SJCRH30 (cell line): ENCODE results near the gene NDOR1. TPM values are rescaled to one million over a fixed set of nuclear protein-coding genes. Genes with fewer than 3 reads are reported as not detected.

Experiments used
- DNase-seq, 2 experiments: peaks; one replicate each; pipeline ENCODE4 v3.0.0-alpha.2; 2015 to 2020
- H3K27ac ChIP-seq: fragments of 250-450 bp; sonication (Bioruptor Pico); 2 replicates; pipeline ENCODE4 v1.5.1; 2020; ENCODE audit warnings: mild to moderate bottlenecking, moderate library complexity
- H3K27me3 ChIP-seq: fragments of 250-450 bp; sonication (Bioruptor Pico); 2 replicates; pipeline ENCODE4 v1.5.1; 2020; ENCODE audit warnings: mild to moderate bottlenecking, moderate library complexity
- H3K36me3 ChIP-seq: fragments of 250-450 bp; sonication (Bioruptor Pico); 2 replicates; pipeline ENCODE4 v1.5.1; 2020; ENCODE audit warnings: mild to moderate bottlenecking, moderate library complexity
- H3K4me1 ChIP-seq: fragments of 250-450 bp; sonication (Bioruptor Pico); 2 replicates; pipeline ENCODE4 v1.5.1; 2020; ENCODE audit warnings: mild to moderate bottlenecking, moderate library complexity
- H3K4me3 ChIP-seq: fragments of 250-450 bp; sonication (Bioruptor Pico); 2 replicates; pipeline ENCODE4 v1.5.1; 2020; ENCODE audit warnings: mild to moderate bottlenecking, moderate library complexity
- H3K9me3 ChIP-seq: fragments of 250-450 bp; sonication (Bioruptor Pico); replicated peaks from 2 replicates; pipeline ENCODE4 v1.5.1; 2020; ENCODE audit warnings: mild to moderate bottlenecking, moderate library complexity
- total RNA-seq: library from RNA; depleted of rRNA; stranded (reverse); fragments of >200 nt; shearing (Covaris generic); gene quantifications from 2 replicates; pipeline ENCODE4 v1.2.3, GENCODE V29; 2014

The NDOR1 gene
- total RNA-seq, 1 experiment from 2014 or later, result 17.2 TPM

DNA sequence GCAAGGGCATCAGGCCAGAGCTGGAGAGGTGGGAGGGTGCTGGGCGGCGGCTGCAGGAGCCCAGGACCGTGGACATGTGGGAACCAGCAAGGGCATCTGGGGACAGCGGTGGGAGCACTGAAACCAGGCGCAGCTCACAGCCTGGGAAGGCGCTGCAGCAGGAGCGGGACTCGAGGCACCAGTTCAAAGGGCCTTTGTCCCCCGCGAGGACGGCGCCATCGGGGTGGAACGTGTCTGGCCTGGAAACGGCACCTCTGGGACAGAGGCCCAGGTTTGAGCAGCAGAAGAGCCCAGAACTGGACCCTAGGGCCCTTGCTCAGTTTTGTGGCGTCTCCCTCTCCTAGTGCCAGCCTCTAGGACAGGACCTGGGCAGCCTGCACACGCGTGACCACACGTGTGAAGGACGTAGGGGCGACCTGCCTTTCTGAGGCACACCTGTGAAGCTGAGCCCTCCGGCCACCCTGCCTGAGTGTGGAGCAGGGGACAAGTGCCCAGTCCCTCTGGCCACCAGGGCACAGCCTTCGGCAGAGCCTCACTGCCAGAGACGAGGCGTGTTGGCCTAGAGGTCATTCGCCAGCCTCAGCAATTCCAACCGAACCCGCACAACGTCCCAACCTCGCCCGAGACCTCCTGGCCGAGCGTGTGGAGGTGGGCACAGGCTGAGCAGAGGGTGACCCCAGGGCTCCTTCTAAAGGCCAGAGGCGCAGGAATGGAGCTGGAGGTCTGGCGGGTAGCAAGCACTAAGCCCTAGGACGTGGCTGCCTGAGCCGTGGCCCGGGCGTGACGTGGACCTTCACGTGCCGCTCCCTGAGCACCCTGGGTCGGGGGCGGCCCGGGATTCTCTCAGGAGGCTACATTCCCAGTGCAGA lies 31.5 kb upstream of the NDOR1 start:
- Histone ChIP-seq H3K27ac (peak overlapping the region; percentile 79), H3K36me3 (peaks cover 8% of the 10 kb centered on the region), H3K27me3 (peaks cover 6% of the 10 kb centered on the region; the same call in 1 of the 2 replicates), H3K9me3 (no peaks in the 10 kb centered on the region), H3K4me3 (0 out of 2 replicates have a peak overlapping the region, but pooled peaks have one; percentile 0), H3K4me1 (peaks cover 40% of the 10 kb centered on the region)
- no peak for DNase-seq

DNA sequence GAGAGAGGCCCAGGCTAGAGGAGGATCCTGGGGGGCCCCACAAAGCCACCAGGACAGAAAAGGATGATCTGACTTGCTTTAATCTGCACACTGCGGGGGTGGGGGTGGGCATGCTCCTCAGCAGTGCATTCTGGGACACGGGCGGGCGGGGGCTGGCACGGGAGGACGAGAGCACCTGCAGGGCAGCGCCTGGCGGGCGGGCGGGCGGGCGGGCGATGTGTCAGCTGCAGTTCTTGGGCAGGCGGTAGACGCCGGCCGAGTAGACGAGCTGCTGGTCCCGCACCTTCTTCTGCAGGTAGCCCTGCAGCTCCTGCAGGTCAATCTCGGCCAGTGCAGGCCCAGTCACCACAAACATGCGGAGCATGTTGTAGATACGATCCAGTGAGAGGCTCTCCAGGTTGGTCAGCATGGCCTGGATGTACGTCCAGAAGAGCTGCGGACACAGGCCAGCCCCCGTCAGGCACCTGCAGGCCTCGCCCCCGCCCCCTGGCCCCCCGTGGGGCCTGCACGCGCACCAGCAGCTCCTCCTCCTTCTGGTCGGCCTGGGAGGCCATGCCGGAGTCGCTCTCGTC lies 30.7 kb upstream of the NDOR1 start:
- H3K9me3 ChIP-seq, result no peaks in the 10 kb centered on the region
- DNase-seq, result no peak
- H3K36me3 ChIP-seq, result peaks cover 14% of the 10 kb centered on the region
- no peak overlapping the region for H3K27ac ChIP-seq
- no peak overlapping the region for H3K4me3 ChIP-seq
- H3K27me3 ChIP-seq, result peaks cover 6% of the 10 kb centered on the region; the same call in 1 of the 2 replicates
- peaks cover 38% of the 10 kb centered on the region for H3K4me1 ChIP-seq

DNA sequence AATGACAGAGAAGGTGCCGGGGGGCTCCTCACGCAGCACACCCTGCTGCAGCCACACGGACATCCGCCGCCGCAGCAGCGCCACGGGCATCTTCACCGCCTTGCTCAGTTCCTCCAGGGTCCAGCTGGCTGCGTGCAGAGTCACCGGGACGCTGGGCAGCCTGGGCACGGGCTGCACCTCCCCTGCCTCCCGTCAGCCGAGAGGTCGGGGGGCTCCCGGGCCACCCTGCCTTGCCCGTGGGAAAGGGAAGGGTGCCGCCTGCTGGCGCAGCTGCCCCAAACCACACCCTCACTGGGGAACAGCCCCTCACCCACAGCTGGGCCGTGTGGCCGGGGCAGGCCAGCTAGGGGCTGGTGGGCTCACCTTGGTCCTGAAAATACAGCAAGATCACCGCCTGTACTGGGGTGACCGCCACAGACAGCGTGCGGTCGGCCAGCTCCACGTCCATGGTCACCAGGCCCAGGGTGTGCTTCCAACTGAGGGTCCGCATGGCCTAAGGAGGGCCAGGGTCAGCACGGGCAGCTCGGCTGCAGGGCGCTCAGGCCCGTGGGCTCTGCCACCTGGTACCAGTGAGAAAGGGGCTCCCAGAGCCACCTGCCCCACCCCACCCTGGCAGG lies 30.0 kb upstream of the NDOR1 start:
- Histone ChIP-seq H3K9me3 (no peaks in the 10 kb centered on the region), H3K27me3 (peaks cover under 1% of the 10 kb centered on the region; the same call in 1 of the 2 replicates), H3K4me1 (peaks cover 32% of the 10 kb centered on the region), H3K36me3 (peaks cover 19% of the 10 kb centered on the region), H3K4me3 (no peak overlapping the region), H3K27ac (no peak overlapping the region)
- DNase-seq, result no peak

DNA sequence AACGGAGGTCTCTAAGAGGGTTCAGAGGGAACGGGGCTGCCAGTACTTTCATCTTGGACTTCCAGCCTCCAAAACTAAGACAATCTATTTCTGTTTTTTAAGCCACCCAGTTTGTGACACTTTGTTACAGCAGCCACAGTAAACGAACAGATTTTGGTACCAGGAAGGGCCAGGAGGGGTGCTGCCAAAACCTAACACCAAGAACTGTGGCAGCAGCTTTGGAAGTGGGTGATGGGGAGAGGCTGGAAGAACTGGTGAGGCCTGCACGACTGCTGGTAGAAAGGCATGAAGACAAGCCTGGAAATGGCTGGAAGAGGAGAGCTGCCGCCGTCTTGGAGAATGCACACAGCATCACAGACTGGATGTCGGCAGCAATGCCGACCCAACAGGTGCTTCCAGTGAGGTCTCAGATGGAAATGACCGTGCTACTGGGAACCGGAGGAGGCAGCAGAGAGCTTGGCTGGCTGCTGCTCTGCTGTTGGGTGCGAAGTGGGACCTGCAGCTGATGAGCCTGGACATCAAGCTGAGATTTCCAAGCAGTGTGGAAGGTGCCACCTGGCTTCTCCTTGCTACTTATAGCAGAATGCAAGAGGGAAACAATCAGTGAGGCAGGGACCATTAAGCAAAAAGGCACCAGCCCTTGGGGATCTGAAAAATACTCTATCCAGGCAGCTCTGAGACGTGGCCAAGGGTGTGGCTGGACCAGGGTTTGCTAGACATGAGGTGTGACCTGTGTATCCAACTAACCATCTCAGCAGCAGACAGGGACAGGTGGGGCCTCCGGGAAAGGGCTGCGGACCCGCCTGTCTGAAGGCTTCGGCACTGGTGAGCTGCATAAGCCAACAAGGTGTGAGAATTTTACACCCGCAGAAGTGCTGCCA lies 29.0 kb upstream of the NDOR1 start:
- peaks cover 27% of the 10 kb centered on the region for H3K4me1 ChIP-seq
- peak in 1 of 2 experiments; percentile 64 for DNase-seq
- no peak overlapping the region for H3K27ac ChIP-seq
- H3K9me3 ChIP-seq, result no peaks in the 10 kb centered on the region
- no peak overlapping the region for H3K4me3 ChIP-seq
- no peaks in the 10 kb centered on the region for H3K27me3 ChIP-seq
- H3K36me3 ChIP-seq, result peaks cover 25% of the 10 kb centered on the region

DNA sequence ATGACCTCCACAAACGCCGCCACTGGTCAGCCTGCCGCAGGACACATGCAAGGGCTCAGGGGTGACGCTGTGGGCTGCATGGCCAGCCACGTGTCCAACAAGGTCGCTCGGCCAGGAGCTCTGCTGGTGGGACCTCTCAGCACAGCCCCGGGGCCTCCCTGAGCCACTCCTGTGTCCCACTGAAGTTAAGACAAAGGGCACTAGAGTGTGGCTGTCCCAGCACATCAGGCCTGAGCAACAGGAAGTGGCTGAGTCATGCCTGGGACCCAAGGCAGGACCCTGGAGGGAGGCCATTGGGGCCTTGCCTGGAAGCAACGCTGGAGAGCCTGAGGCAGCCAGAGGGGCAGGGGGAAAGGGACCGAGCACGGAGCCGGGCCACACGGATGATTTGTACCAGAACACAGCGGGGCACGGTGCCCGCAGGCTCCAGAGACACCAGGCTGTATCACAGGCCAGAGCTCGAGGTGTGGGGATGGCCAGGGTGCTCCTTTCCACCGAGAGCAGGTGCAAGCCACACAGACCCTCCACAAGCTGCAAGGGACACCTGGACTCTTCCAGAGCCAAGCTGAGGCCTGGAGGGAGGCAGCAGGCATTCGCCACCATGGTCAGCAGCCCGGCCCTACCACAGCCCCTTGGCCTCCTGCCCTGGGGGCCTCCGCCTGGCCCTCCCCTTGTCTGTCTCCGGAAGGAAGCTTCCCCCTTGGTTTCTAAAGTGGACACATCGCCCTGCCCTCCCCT lies 27.1 kb upstream of the NDOR1 start:
- Histone ChIP-seq H3K36me3 (peaks cover 38% of the 10 kb centered on the region), H3K9me3 (no peaks in the 10 kb centered on the region), H3K4me1 (peaks cover 9% of the 10 kb centered on the region), H3K4me3 (no peak overlapping the region), H3K27ac (no peak overlapping the region), H3K27me3 (no peaks in the 10 kb centered on the region)
- DNase-seq, result no peak

DNA sequence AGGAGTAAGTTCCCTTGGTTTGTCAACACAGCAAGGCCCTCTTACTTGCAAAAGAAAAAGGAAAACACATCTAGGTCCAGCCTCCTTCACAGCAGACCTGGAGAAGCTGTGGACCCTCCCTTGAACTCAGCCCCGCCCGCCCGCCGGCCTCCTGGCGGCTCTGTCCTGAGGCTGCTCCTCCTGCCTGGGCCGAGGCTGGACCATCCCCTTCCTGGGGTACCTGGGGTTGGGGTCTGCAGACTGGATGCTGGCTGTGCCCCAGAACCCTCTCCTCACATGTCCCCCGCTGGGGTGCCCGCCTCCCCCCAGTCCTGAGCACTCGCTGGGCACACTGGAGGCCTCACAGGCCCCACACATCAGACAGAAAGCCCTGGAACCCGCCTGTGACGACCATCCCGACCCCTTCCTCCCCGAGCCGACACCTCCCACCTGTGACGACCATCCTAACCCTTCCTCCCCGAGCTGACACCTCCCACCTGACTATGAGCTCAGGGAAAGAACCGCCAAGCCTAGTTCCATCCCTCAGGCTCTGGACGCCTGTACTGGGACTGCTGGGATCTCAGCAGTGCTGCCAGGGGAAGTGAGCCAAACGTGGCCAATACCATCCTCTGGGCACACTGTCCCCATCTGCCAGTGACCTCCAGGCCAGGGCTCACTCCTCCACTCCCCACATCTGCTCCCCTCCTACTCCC lies 26.4 kb upstream of the NDOR1 start:
- H3K27ac ChIP-seq, result no peak overlapping the region
- peaks cover 3% of the 10 kb centered on the region for H3K4me1 ChIP-seq
- DNase-seq, result no peak
- no peak overlapping the region for H3K4me3 ChIP-seq
- no peaks in the 10 kb centered on the region for H3K27me3 ChIP-seq
- H3K36me3 ChIP-seq, result peaks cover 42% of the 10 kb centered on the region
- H3K9me3 ChIP-seq, result no peaks in the 10 kb centered on the region

DNA sequence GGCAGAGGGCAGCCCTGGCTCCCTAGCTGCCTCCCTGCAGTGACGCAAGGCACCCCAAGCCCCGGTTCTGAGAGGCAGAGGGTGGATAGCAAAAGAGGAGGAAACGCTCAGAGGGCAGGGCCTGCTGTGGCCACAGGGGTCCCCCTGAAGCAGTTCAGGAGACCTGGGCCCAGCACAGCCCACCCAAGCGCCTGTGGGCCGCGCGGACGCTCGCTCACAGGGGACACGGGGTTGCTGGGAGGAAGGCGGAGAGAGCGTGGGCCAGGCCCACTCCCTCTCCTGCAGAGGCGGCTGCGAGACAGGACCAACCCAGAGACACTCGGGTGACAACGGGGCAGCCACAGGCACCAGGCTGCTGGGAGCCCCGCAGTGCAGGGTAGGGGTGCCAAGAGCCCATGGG lies 25.7 kb upstream of the NDOR1 start:
- Histone ChIP-seq H3K27ac (no peak overlapping the region), H3K9me3 (no peaks in the 10 kb centered on the region), H3K4me3 (no peak overlapping the region), H3K36me3 (peaks cover 42% of the 10 kb centered on the region), H3K27me3 (no peaks in the 10 kb centered on the region), H3K4me1 (no peaks in the 10 kb centered on the region)
- DNase-seq, result no peak

DNA sequence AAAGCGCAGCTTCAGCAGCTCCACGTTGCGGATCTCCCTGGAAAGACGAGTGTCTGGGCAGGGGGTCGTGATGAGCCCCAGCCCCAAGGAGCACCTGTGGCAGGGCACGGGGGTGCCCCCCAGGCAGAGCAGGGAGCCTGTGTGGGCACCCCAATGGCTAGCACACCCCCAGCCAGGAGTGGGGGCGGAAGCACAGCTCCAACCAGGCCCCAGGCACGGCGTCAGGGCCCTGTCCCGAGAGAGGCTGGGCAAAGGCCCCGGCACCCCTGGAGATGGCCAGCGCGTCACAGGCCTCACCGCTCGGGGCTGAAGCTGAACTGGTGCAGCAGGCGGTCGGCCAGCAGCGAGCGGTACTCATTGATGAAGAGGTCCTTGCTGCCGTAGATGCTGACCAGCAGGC lies 25.0 kb upstream of the NDOR1 start:
- no peaks in the 10 kb centered on the region for H3K27me3 ChIP-seq
- H3K9me3 ChIP-seq, result no peaks in the 10 kb centered on the region
- DNase-seq, result no peak
- H3K27ac ChIP-seq, result no peak overlapping the region
- H3K4me3 ChIP-seq, result no peak overlapping the region
- no peaks in the 10 kb centered on the region for H3K4me1 ChIP-seq
- H3K36me3 ChIP-seq, result peaks cover 42% of the 10 kb centered on the region

DNA sequence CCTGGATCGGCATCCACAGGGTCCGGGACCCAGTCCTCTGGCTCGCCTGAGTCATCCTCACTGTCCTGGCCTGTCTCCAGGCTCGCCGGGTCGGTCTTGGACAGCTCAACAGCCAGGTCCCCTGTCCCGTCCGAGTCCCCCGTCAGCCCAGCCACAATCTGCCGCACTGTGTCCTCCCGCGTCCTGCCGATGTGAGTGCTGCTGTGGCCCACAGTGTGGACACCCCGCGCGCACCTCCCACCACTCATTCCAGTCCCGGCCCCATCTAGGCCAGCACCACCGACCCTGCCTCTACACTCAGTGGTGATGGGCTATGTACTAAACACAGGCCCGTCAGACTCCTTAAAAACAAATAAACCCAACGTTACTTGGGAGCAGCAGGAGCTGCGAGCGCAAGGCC lies 23.8 kb upstream of the NDOR1 start:
- Histone ChIP-seq H3K27ac (no peak overlapping the region), H3K9me3 (no peaks in the 10 kb centered on the region), H3K36me3 (peaks cover 42% of the 10 kb centered on the region), H3K4me1 (peaks cover 4% of the 10 kb centered on the region; the same call in 1 of the 2 replicates), H3K27me3 (no peaks in the 10 kb centered on the region), H3K4me3 (no peak overlapping the region)
- no peak for DNase-seq

DNA sequence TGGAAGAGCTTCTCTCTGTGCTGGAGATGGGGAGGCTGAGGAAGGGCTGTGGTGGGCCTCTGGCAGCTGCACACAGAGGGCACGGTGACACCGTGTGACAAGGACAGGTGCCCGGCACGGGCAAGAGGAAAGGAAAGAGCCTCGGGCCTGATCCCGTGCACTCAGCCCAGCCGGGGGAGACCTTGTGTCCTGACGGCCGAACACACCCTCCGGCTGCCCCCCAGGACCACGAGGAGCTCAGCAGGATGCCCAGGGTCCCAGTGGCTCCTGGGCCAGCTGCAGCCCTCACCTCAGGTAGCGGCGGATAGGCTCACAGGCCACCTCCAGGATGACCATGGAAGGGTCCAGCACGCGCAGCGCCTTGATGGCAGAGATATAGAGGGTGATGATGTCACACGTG lies 22.7 kb upstream of the NDOR1 start:
- Histone ChIP-seq H3K27ac (no peak overlapping the region), H3K4me1 (peaks cover 13% of the 10 kb centered on the region; the same call in 1 of the 2 replicates), H3K4me3 (no peak overlapping the region), H3K36me3 (peaks cover 38% of the 10 kb centered on the region), H3K27me3 (no peaks in the 10 kb centered on the region), H3K9me3 (no peaks in the 10 kb centered on the region)
- no peak for DNase-seq

DNA sequence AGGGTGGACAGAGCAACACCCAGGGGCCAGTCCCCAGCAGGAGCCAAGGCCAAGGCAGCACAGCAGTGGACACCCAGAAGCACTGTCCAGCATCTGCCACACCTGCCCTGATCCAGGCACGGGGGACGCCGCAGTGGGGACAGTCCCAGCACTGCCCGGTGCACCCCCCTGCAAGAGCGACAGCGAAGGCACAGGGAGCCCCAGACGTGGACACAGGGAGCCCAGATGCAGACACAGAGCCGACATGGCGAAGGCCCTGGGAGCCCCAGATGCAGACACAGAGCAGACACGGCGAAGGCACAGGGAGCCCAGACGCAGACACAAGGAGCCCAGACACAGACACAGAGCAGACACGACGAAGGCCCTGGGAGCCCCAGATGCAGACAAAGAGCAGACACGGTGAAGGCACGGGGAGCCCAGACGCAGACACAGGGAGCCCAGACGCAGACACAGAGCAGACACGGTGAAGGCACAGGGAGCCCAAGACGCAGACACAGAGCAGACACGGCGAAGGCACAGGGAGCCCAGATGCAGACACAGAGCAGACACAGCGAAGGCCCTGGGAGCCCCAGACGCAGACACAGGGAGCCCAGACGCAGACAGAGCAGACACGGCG lies 21.4 kb upstream of the NDOR1 start:
- Histone ChIP-seq H3K27ac (no peak overlapping the region), H3K9me3 (no peaks in the 10 kb centered on the region), H3K36me3 (peaks cover 33% of the 10 kb centered on the region), H3K27me3 (no peaks in the 10 kb centered on the region), H3K4me1 (peaks cover 13% of the 10 kb centered on the region; the same call in 1 of the 2 replicates), H3K4me3 (no peak overlapping the region)
- no peak for DNase-seq

DNA sequence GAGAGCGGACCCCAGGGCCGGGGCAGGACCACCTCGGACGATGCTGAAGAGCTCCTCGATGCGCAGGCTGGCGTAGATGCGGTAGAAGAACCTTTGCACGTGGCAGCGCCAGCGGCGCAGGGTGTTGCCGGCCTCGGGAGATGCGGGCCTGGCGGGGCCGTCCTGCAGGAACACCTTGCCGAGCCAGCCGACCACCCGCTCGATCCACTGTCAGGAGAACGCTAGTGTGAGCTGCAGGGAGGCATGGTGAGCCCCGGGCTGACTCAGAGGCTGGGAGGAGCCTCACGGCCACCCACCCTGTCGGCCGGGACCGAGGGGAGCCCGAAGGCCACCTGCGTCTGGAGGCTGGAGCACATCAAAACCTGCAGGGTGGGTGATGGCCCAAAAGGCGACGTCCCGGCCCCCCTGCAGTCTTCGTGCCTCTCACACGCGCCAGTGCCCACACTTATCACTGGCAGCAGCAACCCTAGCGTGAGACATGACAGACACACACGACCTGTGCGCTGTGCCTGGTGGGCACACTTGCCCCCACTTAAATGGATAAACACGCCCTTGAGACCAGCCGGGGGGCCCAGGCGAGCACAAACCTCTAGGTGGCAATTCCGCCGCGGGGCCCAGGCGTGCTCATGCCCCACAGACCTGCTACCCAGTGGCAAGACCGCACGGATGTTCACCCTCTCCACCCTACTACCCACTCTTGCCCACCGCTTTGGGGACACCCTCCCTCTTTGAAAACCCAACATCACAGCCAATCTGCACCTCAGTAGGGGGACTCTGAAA lies 20.4 kb upstream of the NDOR1 start:
- H3K27me3 ChIP-seq, result no peaks in the 10 kb centered on the region
- no peak overlapping the region for H3K4me3 ChIP-seq
- no peaks in the 10 kb centered on the region for H3K9me3 ChIP-seq
- H3K4me1 ChIP-seq, result peaks cover 19% of the 10 kb centered on the region; the same call in 1 of the 2 replicates
- no peak overlapping the region for H3K27ac ChIP-seq
- H3K36me3 ChIP-seq, result peaks cover 28% of the 10 kb centered on the region
- no peak for DNase-seq
